Peyer's patch (tissue), 4 donors: ENCODE data around the gene ABLIM2.

Experiments used
- CTCF ChIP-seq, 6 experiments: fragments of 450-650 bp in 4 of 6; fragments of 200-600 bp in 2 of 6; sonication (generic) in 1 of 6; IDR thresholded peaks; one replicate each; pipeline ENCODE4 v1.5.1; 2017 to 2019; ENCODE audit warnings: antibody characterized with exemption in 6 of 6, mild to moderate bottlenecking in 3 of 6, moderate library complexity in 1 of 6
- POLR2A ChIP-seq, 2 donors: fragments of 450-650 bp; IDR thresholded peaks; one replicate each; pipeline ENCODE4 v1.5.1; 2017; ENCODE audit warnings: antibody characterized with exemption in 2 of 2, mild to moderate bottlenecking in 2 of 2, moderate library complexity in 2 of 2

- no peak for TF ChIP-seq CTCF (IDR thresholded peaks at IDR 0.05)
- no peak for TF ChIP-seq POLR2A (IDR thresholded peaks at IDR 0.05)
Observed at GRCh38 chr4:8072235-8072968, 86.2 kb downstream of the ABLIM2 start.
